H9 (cell line): ENCODE data around the gene AMPH. TPM values are rescaled to one million over a fixed set of nuclear protein-coding genes. Genes with fewer than 3 reads are reported as not detected.

Experiments used
- DNase-seq: peaks from one replicate; pipeline ENCODE4 v3.0.0-alpha.2; 2017
- H2AFZ ChIP-seq: one replicate; pipeline ENCODE4 v1.6.1; 2013; ENCODE audit warnings: mild to moderate bottlenecking, low read length, control low read depth, moderate library complexity
- H2AK5ac ChIP-seq: 2 replicates; pipeline ENCODE4 v1.6.1; 2013; ENCODE audit warnings: low read length, control low read depth, mixed read lengths; ENCODE audit not compliant: insufficient read length
- H2BK120ac ChIP-seq: one replicate; pipeline ENCODE4 v1.6.1; 2013; ENCODE audit warnings: low read depth, mild to moderate bottlenecking, low read length, control low read depth, inconsistent platforms; ENCODE audit not compliant: poor library complexity, severe bottlenecking
- H2BK12ac ChIP-seq: 2 replicates; pipeline ENCODE4 v1.6.1; 2013; ENCODE audit warnings: low read length, control low read depth, mixed read lengths, low read depth; ENCODE audit not compliant: insufficient read length
- H2BK15ac ChIP-seq: 2 replicates; pipeline ENCODE4 v1.6.1; 2013; ENCODE audit warnings: low read depth, low read length, control low read depth
- H2BK20ac ChIP-seq: one replicate; pipeline ENCODE4 v1.6.1; 2013; ENCODE audit warnings: low read depth, mild to moderate bottlenecking, low read length, control low read depth, inconsistent platforms; ENCODE audit not compliant: poor library complexity, severe bottlenecking
- H2BK5ac ChIP-seq: 2 replicates; pipeline ENCODE4 v1.6.1; 2013; ENCODE audit warnings: low read length, control low read depth, mixed read lengths; ENCODE audit not compliant: insufficient read length
- H3K14ac ChIP-seq: 2 replicates; pipeline ENCODE4 v1.6.1; 2013; ENCODE audit warnings: low read length, control low read depth; ENCODE audit not compliant: insufficient read depth
- H3K18ac ChIP-seq: 2 replicates; pipeline ENCODE4 v1.6.1; 2013; ENCODE audit warnings: low read depth, mild to moderate bottlenecking, mixed read lengths, low read length, control low read depth; ENCODE audit not compliant: insufficient read length
- H3K23ac ChIP-seq: 2 replicates; pipeline ENCODE4 v1.6.1; 2013; ENCODE audit warnings: low read length, control low read depth, mixed read lengths, low read depth; ENCODE audit not compliant: insufficient read length
- H3K23me2 ChIP-seq: 2 replicates; pipeline ENCODE4 v1.6.1; 2013; ENCODE audit warnings: low read depth, mild to moderate bottlenecking, mixed read lengths, low read length, control low read depth; ENCODE audit not compliant: insufficient read length, poor library complexity, severe bottlenecking
- H3K27ac ChIP-seq: 2 replicates; pipeline ENCODE4 v1.5.1; 2013; ENCODE audit warnings: low read length, control low read depth, mixed read lengths, low read depth; ENCODE audit not compliant: insufficient read length
- H3K27me3 ChIP-seq: 2 replicates; pipeline ENCODE4 v1.6.1; 2013; ENCODE audit warnings: low read length, control low read depth, inconsistent platforms; ENCODE audit not compliant: insufficient read depth
- H3K4ac ChIP-seq: 2 replicates; pipeline ENCODE4 v1.6.1; 2013; ENCODE audit warnings: low read depth, mild to moderate bottlenecking, control low read depth, inconsistent platforms, low read length, moderate library complexity
- H3K4me1 ChIP-seq: 2 replicates; pipeline ENCODE4 v1.6.1; 2013; ENCODE audit warnings: low read length, control low read depth, inconsistent platforms; ENCODE audit not compliant: insufficient read depth
- H3K4me2 ChIP-seq: 2 replicates; pipeline ENCODE4 v1.6.1; 2013; ENCODE audit warnings: low read length, control low read depth, mixed read lengths; ENCODE audit not compliant: insufficient read length, insufficient read depth
- H3K56ac ChIP-seq: 2 replicates; pipeline ENCODE4 v1.6.1; 2013; ENCODE audit warnings: low read depth, mild to moderate bottlenecking, mixed read lengths, low read length, control low read depth; ENCODE audit not compliant: insufficient read length
- H3K79me1 ChIP-seq: 2 replicates; pipeline ENCODE4 v1.6.1; 2013; ENCODE audit warnings: low read depth, mild to moderate bottlenecking, moderate library complexity, low read length, control low read depth, inconsistent platforms; ENCODE audit not compliant: insufficient read depth, poor library complexity, severe bottlenecking
- H3K79me2 ChIP-seq: 2 replicates; pipeline ENCODE4 v1.6.1; 2013; ENCODE audit warnings: low read length, control low read depth, inconsistent platforms; ENCODE audit not compliant: insufficient read depth
- H3K9ac ChIP-seq: 2 replicates; pipeline ENCODE4 v1.6.1; 2013; ENCODE audit warnings: low read length, control low read depth, mixed read lengths; ENCODE audit not compliant: insufficient read length; ENCODE audit errors: extremely low read depth
- H3K9me3 ChIP-seq: one replicate; pipeline ENCODE4 v1.6.1; 2013; ENCODE audit warnings: low read depth, low read length, inconsistent platforms; ENCODE audit not compliant: control insufficient read depth
- H3T11ph ChIP-seq: one replicate; pipeline ENCODE4 v1.6.1; 2013; ENCODE audit warnings: mild to moderate bottlenecking, low read length, control low read depth, inconsistent platforms
- H4K20me1 ChIP-seq: one replicate; pipeline ENCODE4 v1.6.1; 2013; ENCODE audit not compliant: control insufficient read depth, insufficient read length, insufficient read depth
- H4K5ac ChIP-seq: 2 replicates; pipeline ENCODE4 v1.6.1; 2013; ENCODE audit warnings: low read depth, mild to moderate bottlenecking, mixed read lengths, low read length, control low read depth; ENCODE audit not compliant: insufficient read length
- H4K8ac ChIP-seq: replicated peaks from 2 replicates; pipeline ENCODE4 v1.6.1; 2013; ENCODE audit warnings: low read length, control low read depth, mixed read lengths, low read depth; ENCODE audit not compliant: insufficient read length
- H4K91ac ChIP-seq: 2 replicates; pipeline ENCODE4 v1.6.1; 2013; ENCODE audit warnings: low read depth, mild to moderate bottlenecking, moderate library complexity, mixed read lengths, low read length, control low read depth; ENCODE audit not compliant: insufficient read length
- H3K27ac Mint-ChIP-seq, 3 experiments: 2 replicates in 2 of 3; 3 replicates in 1 of 3; pipeline ENCODE4 v1.8.0; 2020 to 2021; ENCODE audit warnings: mixed read lengths in 3 of 3, mild to moderate bottlenecking in 1 of 3, moderate library complexity in 1 of 3
- H3K27me3 Mint-ChIP-seq: 2 replicates; pipeline ENCODE4 v1.8.0; 2021; ENCODE audit warnings: low read depth, mild to moderate bottlenecking, moderate library complexity, mixed read lengths
- H3K36me3 Mint-ChIP-seq, 3 experiments: 2 replicates in 2 of 3; 3 replicates in 1 of 3; pipeline ENCODE4 v1.8.0; 2020 to 2021; ENCODE audit warnings: low read depth in 3 of 3, mixed read lengths in 3 of 3; ENCODE audit not compliant: insufficient read depth in 1 of 3
- H3K4me1 Mint-ChIP-seq, 2 experiments: 2 replicates each; pipeline ENCODE4 v1.8.0; 2020; ENCODE audit warnings: mixed read lengths in 2 of 2
- H3K4me3 Mint-ChIP-seq, 2 experiments: 2 replicates in 1 of 2; 3 replicates in 1 of 2; pipeline ENCODE4 v1.8.0; 2020 to 2021; ENCODE audit warnings: mild to moderate bottlenecking in 2 of 2, mixed read lengths in 2 of 2, moderate library complexity in 1 of 2
- H3K9me3 Mint-ChIP-seq, 2 experiments: 2 replicates in 1 of 2; 3 replicates in 1 of 2; pipeline ENCODE4 v1.8.0; 2020; ENCODE audit warnings: mild to moderate bottlenecking in 2 of 2, mixed read lengths in 2 of 2, moderate library complexity in 1 of 2
- CTCF ChIP-seq: fragments of 200-600 bp; sonication (generic); conservative IDR thresholded peaks from 3 replicates; pipeline ENCODE4 v1.8.0; 2021; ENCODE audit warnings: antibody characterized with exemption, mild to moderate bottlenecking
- WGBS: extraction: QIAGEN DNeasy Blood & Tissue Kit; methylation state at CpG from one replicate; pipeline ENCODE4 v1.1.7; 2013; ENCODE audit warnings: missing lambda C conversion rate, low lambda C conversion rate, mixed read lengths; ENCODE audit not compliant: insufficient read length; ENCODE audit errors: extremely low coverage; 5-methylcytosine and 5-hydroxymethylcytosine counted together
- total RNA-seq: library from RNA; stranded (reverse); gene quantifications from 2 replicates; pipeline ENCODE4 v1.2.1, GENCODE V29; 2021

The AMPH gene
- total RNA-seq, 1 experiment from 2014 or later: 4.8 TPM

- H2BK15ac ChIP-seq: no peak overlapping the region
- TF ChIP-seq CTCF: no peak
- no peak overlapping the region for H4K91ac ChIP-seq
Observed at GRCh38 chr7:38656968-38657367, 25.8 kb upstream of the AMPH start.

More at GRCh38 chr7:38656968-38657367, 25.8 kb upstream of the AMPH start:
- no peak overlapping the region for H3K4ac ChIP-seq
- no peak overlapping the region for H2BK5ac ChIP-seq
- no peaks in the 10 kb centered on the region for H3K79me1 ChIP-seq
- no peak overlapping the region for H2BK20ac ChIP-seq
- H3K23me2 ChIP-seq: no peaks in the 10 kb centered on the region
- H2BK12ac ChIP-seq: no peak overlapping the region
- no peak overlapping the region for H3K27ac Mint-ChIP-seq
- no peak overlapping the region for H3K9ac ChIP-seq
- no peaks in the 10 kb centered on the region for H4K20me1 ChIP-seq
- H3K9me3 Mint-ChIP-seq: no peaks in the 10 kb centered on the region
- H4K5ac ChIP-seq: no peak overlapping the region
- WGBS: no CpG with 5 or more reads among the region's 1 CpG
- peaks cover 2% of the 10 kb centered on the region; the same call in 1 of the 2 replicates for H3K27me3 Mint-ChIP-seq
- H3K14ac ChIP-seq: no peak overlapping the region
- H3K9me3 ChIP-seq: no peaks in the 10 kb centered on the region
- H4K8ac ChIP-seq: no peak overlapping the region
- no peak overlapping the region for H3K18ac ChIP-seq
- H3K4me1 Mint-ChIP-seq: peaks cover 0 to 8% of the 10 kb centered on the region in 2 experiments; a peak in 3 of 4 replicates
- no peak overlapping the region for H3K23ac ChIP-seq
- H3K56ac ChIP-seq: no peak overlapping the region
- H3K4me3 Mint-ChIP-seq: no peak overlapping the region
- H3T11ph ChIP-seq: no peak overlapping the region
- DNase-seq: no peak
- H2BK120ac ChIP-seq: no peak overlapping the region
- no peak overlapping the region for H2AK5ac ChIP-seq
- H3K27me3 ChIP-seq: no peaks in the 10 kb centered on the region
- no peak overlapping the region for H3K27ac ChIP-seq
- H3K4me1 ChIP-seq: peaks cover 2% of the 10 kb centered on the region; the same call in 1 of the 2 replicates
- no peaks in the 10 kb centered on the region for H3K36me3 Mint-ChIP-seq
- no peaks in the 10 kb centered on the region for H3K79me2 ChIP-seq
- H3K4me2 ChIP-seq: no peak overlapping the region
- no peak overlapping the region for H2AFZ ChIP-seq
